HG02943 (cell line): Measurements from ENCODE around the gene PRR5.
"Not testable (repeated sequence)": the region's sequence is repeated elsewhere in the genome, so short reads cannot be mapped to it uniquely, and the experiment has no call there.

Source experiments
- ATAC-seq: cut with Tn5 transposase; IDR thresholded peaks from one replicate; pipeline ENCODE4 v1.9.1; 2021; ENCODE audit warnings: mild to moderate bottlenecking, low read depth, moderate library complexity; ENCODE audit not compliant: unreplicated experiment

The PRR5 gene

DNA sequence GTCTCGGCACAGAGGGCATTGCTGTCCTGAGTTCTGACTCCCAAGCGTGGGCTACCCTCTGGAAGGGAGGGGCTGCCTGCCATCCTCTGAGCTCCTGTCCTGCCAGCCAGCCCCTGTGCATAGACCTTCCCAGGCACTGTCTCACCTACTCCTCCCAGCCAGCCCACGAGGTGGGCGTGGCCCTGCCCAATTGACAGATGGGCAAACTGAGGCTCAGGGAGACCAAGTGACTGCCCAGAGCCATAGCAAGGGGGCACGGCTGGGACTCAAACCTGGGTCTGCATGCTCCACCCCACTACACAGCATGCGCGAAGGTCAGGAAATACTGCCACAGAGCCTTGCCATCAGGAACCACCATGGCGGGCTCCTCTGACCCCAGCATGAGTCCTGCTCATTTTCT is 29.4 kb upstream of the PRR5 start:
- no peak for ATAC-seq

DNA sequence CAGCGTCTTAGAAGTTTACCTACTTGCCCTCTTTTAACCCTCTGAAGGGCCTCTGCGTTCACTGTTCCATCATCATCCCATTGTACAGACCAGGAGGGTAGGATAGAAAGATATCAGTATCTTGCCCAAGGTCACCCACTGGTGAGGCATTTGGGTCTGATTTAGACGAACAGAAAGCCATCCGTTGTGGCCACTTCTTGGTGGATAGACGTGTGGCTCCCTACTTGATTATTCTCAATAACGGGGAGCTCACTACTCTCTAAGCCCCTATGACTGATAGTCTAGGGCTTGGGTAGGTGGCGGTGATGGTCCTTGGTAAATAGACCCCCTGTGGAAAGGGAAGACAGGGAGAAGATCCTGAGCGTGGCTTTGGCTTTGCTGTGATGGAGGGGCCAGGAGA is 28.6 kb upstream of the PRR5 start:
- no peak for ATAC-seq

DNA sequence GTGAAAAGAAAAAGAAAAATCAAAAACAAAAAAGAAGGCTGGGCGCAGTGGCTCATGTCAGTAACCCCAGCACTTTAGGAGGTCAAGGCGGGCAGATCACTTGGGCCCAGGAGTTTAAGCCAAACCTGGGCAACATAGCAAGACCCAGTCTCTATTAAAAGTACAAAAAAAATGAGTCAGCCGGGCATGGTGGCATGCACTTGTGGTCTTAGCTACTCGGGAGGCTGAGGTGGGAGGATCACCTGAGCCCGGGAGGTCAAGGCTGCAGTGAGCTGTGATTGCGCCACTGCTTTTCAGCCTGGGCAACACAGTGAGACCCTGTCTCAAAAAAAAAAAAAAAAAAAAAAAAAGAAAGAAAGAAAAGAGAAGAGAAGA is 26.0 kb upstream of the PRR5 start:
- ATAC-seq: not testable (repeated sequence)

DNA sequence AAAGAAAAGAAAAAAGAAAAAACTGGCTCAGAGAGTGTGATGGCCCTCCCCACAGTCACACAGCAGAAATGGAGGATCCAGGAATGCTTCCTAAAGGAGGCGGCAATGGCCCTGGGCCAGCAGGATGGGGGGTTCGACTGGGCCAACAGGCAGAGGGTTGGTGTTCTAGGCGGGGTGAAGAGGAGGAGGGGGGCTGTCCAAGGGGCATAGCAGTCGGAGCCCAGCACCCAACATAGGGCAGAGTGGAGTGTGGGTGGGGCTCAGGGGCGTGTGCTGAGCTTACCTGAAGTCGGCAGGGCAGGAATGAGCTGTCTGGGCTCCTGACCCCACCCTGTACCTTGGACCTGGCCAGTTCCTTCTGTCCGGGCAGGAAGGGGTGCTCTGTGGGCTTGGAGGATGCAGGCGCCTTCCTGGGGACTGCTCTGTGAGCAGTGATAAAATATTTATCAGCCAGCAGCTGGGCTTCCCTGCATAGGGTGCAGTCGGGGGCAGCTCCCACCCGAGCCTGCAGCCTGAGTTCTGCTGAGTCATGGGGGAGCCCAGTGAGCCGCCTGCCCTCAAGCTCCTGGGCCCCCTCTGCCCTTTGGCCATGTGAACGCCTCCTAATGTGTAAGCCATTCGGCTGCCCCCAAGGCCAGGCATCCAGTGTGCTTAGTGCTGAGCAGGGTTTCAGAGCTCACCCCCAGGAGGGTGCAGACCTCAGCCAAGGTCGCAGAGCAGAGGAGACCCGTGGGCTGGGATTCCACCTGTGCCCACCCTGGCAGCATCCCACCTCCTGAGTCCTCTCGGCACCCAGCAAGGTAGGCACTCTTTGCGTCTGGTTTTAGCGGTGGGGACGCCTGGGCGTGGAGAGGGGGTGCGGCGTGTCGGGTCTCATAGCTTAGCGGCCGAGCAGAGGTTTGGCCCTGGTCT is 25.3 kb upstream of the PRR5 start:
- ATAC-seq: no peak

DNA sequence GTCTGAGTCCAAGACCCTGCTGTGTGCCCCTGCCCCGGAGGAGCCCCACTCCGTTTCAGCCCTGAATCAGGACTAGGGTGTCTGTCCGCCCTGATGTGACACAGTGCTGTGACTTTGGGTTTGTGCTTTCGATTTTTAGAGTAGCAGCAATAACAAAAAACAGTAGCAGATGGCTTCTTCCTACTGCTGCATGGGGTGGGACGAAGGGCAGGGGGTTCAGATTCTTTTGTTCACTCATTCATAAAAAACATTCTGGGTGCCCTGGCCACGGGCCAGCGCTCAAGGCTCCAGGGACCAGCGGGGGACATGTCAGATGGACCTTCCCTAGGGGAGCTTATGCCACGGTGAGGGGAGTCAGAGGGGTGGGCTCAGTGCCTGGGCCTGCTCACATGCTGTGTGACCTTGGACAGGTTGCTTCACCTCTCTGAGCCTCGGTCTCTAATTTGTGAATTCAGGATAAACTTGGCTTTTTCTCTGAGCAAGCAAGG is 24.6 kb upstream of the PRR5 start:
- no peak for ATAC-seq

DNA sequence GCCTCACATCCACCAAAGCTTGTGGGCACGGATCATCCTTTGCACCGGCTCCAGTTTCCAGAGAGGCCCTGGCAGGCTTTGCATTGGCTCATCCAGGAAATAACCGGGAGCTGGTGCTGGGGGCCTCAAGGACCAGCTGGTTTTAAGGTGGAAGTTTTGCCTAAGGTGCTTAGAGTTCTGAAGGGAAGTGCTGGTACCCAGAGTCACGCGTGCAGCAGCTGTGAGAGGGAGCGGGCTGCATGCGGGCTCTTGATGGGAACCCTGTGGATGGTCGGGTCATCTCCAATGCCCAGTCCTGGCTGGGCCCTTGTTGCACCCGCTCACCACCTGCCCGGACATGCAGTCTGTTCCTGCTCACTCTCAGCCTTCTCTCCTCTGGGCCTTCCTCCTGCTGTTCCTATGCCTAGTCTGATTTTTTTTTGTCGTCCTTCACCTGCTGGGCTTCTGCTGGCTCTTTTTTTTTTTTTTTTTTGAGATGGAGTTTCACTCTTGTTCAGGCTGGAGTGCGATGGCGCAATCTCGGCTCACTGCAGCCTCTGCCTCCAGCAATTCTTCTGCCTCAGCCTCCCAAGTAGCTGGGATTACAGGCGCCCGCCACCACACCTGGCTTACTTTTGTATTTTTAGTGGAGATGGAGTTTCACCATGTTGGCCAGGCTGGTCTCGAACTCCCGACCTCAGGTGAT is 24.0 kb upstream of the PRR5 start:
- no peak for ATAC-seq

DNA sequence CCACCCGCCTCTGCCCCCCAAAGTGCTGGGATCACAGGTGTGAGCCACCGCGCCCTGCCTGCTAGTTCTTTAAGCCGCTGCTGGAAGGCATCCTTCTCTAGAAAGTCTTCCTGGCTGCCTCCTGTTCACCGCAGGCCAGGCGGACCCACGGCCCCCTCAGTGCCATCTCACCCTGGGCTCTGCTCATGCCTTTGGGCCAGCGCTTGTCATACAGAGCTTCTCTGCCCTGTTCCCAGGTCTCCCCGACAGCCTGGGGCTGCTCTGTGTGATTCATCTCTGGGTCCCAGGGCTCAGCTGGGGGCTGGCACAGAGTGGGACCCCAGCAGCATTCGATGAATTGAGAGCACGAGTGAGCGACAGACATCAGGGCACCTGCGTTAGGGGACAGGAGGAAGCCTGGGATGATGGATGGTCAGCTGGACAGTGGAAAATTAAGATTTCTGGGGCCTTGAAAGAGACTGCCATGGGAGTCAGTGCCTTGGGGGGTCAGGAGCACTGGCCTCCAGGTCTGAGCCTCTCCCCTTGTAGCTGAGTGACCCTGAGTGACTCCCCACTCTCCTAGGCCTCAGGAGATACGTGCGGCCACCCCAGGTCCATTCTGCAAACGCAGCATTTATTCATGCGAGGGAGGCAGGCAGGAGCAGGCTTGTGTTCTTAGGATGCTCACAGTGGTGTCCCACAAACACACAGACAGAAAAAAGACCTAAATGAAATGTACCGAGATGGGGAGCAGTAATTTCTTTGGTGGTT is 23.3 kb upstream of the PRR5 start:
- no peak for ATAC-seq

DNA sequence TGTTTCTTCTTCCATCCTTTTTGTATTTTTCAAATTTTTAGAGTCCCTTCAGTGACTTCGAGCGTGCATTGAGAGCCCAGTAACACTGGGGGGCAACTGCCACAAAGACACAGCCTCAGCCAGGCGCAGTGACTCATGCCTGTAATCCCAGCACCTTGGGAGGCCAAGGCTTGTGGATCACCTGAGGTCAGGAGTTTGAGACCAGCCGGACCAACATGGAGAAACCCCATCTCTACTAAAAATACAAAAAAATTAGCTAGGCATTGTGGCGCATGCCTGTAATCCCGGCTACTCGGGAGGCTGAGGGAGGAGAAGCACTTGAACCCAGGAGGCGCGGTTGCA is 22.7 kb upstream of the PRR5 start:
- ATAC-seq: not testable (repeated sequence)

DNA sequence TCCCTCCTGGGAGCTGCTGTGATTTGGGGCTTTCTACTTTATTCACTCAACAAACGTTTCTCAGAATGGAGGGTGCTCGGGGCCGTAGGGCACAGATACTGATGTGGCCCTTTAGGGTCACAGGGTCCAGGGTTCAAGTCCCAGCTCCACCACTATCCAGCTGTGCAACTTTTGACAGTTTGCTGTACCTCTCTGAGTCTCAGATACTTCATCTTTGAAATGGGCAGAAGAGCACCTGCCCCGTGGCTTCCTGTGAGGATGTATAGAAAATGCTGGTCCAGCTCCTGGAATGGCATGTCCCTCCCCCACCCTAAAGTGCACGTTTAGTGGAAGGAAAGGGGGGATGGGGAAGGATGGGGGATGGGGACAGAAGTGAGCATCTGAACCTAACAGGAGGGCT is 21.9 kb upstream of the PRR5 start:
- no peak for ATAC-seq

DNA sequence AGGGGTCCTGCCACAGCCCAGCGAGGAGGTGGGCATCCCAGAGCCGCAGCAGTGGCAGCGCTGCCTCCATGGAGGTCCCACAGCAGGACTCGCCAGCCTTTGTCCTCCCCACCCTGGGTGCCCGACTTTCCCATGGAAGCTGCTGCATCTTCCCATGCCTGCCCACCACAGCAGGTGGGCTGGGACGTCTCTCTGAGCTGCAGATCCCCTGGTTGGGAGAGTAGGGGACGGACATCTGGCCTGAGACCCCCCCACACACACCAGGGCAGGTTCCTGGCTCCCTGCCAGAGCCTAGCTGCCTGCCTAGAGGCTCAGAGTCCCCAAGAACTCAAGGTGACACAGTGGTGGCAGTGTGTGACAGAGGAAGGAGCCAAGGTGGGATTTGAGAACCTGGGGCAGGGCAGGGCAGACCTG is 21.5 kb upstream of the PRR5 start:
- ATAC-seq: no peak

DNA sequence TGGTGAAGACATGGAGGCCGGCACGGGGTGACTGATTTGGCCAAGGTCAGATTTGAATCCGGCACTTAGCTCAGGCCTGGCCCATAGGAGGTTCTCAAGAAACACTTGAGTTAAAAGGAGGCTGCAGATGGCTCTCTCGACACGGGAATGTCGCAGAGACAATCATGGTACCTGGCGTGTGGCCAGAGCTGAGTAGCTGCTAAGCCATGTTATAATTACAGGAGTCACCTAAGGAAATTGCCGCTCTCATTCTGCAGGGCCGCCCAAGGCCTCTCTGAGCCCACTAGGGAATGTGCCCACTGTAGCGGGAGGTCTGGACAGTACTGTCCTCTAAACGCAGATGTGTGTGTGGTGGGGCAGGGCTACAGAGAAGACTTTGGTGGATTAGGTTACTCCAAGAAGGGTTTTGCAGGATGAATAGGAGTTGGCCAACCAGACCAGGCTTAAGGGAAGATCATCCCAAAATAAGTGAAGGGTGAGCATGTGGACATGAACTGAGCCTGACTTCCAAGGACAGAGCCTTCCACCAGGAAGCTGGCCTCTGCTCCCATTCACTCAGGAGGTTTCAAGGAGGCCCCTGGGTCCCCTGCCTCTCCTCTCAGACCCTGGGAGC is 19.3 kb upstream of the PRR5 start:
- no peak for ATAC-seq

DNA sequence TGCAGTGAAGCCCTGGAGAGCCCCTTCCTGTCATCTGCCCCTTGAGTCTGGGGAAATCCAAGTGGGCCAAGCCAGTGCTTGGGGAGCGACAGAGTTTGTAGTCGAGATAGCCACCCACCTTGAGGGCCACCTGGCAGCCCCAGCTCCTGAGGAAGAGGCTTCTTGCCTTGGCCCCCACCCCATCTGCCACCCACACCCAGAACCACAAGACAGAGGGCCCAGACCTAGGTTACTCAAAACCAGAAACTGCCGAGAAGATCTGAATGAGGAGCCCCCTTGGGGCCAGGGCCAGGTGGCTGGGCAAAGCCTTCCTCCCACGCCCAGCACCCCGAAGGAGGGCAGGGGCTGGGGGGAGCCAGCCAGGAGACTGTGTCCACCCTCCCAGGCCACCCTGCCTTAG is 18.8 kb upstream of the PRR5 start:
- no peak for ATAC-seq

DNA sequence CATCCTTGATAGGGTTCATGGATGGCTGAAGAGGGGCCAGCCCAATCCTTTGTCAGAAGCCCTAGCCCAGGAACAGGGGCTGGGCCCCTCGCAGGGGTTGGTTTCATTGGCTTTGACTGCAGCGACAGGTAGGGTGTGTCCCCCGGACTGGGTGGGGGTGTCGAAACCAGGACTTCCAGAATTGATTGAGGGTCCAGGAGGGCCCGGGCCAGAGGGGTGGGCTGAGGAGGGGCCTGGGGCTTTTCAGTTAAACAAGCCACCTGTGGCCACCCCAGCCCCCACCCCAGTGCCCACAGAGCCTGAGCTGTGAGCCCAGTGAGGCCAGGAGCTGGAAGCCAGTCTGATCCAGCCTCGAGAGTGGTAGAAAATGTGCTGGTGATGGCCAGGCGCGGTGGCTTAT is 18.1 kb upstream of the PRR5 start:
- no peak for ATAC-seq

DNA sequence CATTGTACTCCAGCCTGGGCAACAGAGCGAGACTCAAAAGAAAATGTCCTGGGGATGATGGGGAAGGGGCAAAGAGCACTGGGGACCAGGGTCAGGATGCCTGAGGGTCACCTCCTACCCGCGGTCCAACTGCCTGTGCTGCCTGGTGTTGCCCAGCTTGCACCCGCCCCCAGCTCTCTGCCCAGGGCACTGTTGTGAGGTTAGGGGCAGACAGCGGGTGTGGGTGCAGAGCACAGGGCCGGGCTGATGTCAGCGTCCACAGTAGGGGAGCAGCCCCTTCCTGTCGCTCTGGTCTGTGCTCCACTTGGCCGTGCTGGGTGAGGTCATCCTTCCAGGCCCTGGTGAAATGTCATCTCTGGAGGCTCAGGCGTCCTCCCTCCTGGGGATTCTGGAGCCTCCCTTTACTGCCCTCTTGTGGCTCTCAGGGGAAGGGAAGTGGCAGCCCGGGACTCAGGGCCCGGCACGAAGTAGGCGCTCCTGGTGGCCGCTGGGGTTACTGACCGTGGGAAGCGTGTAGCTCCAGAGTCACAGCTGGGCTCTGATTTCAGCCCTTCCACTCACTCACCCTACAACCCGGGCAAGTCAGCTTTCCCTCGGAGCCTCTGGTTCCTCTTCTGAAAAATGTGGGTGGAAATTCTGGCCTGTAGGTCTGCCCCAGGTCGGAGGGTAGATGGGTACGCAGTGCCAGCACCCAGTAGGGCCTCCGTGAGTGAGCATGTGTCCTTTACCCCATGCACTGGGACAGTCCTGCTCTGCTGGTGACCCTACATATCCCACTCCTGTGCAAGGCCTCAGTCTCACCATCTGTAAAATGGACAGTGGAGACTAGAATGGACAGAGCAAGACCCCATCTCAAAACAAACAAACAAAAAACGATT is 17.3 kb upstream of the PRR5 start:
- ATAC-seq: peak; percentile 55

DNA sequence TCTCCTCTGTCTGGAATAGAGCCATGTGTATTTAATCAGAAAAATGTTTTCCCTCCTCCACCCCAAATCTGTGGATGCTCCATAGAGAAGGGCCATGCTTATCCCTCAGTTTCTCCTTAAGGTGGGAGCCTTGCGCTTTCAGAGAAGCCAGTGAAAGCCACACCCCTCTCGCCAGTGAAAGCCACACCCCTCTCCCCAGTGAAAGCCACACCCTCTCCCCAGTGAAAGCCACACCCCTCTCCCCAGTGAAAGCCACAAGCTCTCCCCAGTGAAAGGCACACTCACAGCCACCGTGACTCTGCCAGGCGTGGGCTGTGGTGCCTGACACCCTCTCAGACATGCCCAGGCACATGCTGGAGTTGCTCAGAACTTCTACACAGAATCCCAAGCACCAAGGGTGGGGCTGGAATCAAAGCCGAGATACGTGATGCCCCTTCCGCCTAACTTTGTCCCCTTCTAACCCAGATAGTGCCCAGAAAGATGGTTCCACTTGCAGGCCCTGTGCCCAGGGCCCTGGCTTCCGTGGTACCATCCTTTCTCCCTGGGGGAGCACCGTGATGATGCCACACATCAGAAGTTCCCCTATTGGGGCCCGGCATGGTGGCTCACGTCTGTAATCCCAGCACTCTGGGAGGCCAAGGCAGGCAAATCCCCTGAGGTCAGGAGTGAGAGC is 16.5 kb upstream of the PRR5 start:
- ATAC-seq: peak; percentile 34

DNA sequence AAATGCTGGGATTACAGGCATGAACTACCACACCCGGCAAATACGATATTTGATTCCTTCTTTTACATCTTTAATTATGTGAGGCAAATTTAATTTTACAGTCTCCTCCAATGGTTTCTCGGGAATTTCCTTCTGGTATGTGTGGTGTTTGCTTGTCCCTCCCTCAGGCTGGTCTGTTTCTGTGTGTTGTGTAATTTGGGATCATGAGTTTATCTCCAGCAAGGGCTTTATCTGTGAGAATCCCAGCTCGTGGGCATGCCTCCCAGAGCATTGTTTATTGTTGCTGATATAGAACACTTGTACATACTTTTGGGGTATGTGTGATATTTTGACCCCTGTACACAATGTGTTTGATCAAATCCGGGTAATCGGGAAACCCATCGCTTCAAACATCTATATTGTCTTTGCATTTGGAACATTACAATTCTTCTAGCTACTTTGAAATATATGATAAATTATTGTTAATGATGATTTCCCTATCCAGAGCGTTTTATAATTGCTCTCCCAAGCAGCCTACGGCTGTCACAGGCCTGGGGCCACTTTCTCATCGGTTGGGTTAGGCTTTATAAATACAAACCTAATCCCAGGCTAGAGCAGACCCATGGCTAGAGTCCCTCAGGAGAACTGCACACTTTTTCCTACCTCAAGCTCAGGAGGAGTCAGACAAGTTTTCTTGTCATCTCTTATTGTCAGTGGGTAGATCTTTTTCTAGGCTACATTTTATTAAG is 15.0 kb upstream of the PRR5 start:
- no peak for ATAC-seq

DNA sequence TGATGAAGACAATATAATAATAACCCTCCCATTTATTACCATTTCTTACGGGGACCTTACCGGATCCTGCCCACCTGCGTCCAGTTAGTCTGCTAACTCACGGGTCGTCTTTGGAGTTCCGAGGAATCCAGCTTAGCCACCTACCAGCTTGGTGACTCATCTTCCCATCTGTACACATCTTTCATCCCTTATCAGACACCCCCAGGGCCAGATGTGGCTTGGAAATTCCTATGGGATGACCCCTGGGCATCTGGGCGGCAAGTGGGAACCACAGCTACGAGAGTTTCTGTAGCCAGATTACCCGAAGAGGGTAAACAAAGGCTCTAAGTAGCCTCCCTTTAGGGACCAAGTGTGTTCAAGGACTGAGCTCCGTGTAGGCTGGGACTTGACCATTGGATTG is 12.8 kb upstream of the PRR5 start:
- no peak for ATAC-seq

DNA sequence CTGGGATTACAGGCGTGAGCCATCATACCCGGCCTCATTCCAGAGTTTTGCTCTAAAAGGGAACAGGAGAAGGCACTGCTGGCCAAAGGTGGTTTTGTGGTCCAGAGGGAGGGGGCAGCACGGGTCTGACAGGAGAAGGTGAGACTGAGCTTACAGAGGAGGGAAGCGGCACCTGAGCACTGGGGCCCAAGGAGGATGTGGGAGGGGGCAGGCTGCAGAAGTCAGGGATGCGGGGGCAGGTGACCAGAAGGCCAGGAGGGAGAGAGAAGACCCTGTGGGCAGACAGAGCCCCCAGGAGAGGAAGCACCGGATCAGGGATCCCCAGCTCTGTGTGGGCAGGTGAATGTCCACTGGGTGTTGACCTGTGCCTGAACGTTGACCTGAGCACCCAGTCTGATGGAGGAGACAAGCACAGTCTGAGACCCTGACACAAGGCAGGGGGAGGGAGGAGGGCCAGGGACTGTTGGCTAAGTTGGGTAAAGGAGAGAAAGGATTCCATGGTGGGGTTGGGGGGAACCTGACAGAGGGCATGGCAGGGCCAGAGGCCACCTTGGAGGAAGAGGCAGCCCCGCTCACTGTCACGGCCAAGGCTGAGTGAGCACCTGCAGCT is 12.0 kb upstream of the PRR5 start:
- ATAC-seq: no peak
